GM21737 (cell line): ENCODE data around the gene GID8.

Experiments used
- ATAC-seq: cut with Tn5 transposase; IDR thresholded peaks from one replicate; pipeline ENCODE4 v1.9.1; 2021; ENCODE audit warnings: mild to moderate bottlenecking, moderate library complexity; ENCODE audit not compliant: unreplicated experiment

The GID8 gene

DNA sequence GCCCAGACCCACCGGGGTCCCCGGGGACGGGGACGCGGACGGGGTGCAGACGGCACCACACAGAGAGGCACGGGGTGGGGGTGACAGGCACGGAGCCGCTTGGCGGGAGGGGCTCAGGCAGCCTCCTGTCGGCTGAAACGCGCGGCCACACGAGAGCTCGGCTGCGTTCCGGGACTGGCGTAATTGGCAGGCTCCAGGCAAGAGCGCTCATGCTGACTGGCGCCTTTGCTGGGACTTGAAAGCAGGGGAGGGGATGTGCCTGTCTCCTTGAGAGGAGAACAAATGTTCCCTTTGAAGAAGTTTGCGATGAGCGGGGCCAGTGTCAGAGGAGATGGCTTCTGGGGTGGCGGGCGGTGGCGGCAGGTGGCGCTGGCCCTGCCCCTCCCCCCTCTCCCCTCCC is 43.0 kb downstream of the GID8 start:
- no peak for ATAC-seq

GRCh38 chr20:62982124-62983075 is 44.5 kb downstream of the GID8 start:
- ATAC-seq = no peak

DNA sequence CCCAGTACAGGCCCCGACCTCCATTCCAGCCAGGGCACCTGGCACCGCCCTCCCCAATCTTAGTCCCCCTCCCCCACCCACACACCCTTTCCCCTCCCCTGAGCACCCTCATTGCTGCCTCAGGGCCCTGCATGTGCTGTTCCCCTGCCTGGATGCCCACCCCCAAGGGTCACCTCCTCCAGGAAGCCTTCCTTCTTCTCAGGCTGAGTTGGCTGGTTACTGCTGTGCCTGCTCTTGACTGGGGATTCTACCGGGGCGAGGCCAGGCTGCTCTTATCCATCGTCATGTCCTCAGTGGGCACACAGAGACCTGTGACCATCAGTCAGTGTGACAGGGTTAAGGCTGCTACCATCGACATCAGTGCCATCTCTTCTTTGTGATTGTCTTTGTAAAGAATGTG is 45.3 kb downstream of the GID8 start:
- ATAC-seq = no peak

DNA sequence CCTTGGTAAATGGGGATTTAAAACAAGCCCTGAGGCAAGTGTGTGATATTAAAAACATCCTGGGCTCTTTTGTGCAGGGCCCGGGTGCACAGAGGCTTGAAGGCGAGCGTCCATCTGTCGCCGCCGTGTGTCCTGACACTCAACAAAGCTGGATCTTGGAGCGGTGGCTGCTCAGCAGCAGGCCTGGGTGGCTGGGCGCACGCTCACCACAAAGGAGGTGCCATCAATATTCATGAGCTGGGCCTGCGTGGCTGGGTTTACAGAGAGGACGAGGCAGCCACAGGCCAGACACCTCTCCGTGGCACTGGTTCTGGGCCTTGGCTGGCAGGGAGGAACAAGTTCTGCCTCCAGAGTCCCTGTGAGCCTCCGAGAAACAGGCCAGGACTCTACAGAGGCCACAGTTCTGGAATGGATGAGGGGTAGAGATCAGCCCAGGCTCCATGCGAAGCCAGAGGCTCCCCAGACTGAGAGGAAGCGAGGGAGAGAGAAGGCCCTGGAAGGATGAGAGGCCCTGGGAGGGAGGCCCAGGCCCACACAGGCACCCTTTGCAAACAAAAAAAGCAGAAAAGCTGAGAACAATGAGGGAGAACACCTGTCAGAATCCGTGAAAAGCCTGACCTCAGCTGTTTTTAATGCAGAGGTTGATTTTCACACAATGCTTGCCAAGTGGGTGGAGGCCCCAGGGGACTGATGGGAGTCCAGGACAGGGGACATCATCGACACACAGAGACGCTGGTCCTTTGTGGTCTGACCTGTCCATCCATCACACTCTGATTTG is 46.9 kb downstream of the GID8 start:
- ATAC-seq = no peak

- no peak for ATAC-seq
Observed at GRCh38 chr20:62985444-62985778, 47.5 kb downstream of the GID8 start.

- no peak for ATAC-seq
Observed at GRCh38 chr20:62986257-62986800, 48.4 kb downstream of the GID8 start.

DNA sequence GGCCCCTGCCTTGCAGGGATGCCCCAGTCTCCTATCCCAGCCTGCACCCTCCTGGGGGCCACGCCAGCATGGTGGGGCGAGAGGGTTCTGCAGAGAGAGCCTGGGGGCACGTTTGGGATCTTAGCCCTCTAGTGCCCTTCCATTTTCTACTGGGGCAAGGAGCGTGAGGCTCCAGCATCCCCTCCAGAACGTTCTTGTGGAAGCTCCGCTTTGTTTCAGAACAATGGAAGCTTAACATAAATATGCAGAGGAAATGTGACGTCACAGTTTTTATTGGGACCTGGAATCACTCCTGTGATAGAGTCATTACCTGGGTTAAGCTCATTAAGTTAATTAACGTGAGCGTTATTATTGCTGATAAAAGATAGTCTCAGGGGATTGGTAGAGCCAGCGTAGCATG is 49.2 kb downstream of the GID8 start:
- no peak for ATAC-seq

- no peak for ATAC-seq
Observed at GRCh38 chr20:62989201-62989601, 51.3 kb downstream of the GID8 start.

DNA sequence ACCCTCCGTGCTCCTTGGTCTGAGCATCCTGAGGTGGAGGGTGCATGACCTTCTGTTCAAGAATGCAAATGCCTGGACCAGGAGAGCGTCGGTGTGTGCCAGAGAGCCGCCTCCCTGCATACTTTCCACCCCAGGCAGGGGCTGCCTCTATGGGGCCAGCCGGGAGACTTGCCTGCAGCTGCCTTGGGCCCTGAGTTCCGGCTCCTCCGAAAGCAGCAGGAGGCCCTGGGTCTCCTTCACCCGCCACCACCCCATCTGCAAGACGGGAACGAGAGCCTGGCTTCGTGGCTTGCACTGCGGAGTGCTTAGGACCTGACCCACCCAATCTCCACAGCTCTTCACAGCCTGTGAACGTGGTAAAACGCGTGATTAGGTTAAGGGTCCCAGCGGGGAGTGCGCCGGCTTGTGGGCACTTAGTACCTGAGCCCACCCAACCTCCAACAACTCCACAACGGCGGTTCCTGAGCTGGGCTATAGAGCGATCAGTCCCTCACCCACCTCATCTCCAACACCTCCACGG is 52.4 kb downstream of the GID8 start:
- no peak for ATAC-seq

DNA sequence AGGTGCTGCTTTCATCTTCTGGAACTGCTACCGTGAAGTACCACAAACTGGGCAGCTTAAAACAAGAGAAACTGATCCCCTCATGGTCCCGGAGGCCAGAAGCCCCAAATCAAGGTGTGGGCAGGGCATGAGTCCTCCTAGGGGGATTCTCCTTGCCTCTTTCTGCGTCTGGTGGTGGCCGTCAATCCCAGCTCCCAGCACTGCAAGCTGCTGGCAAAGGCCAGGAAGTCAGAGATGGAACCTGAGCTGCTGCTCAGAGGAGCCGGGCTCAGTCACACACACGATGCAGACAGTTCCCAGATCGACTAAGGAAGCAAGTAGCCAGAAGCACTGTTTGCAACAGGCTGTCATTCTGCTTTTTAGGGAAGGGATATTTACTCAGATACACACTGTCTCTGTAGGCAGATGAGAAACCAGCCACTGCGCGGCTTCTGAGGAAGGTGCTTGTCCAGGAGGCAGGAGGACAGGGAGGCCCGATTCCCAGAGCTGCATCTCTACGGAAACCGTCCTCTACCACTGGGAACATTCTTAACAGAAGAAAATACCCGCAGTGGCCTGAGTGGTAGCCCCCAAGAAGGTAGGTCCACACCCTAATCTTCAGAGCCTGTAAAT is 53.4 kb downstream of the GID8 start:
- ATAC-seq = no peak

- no peak for ATAC-seq
Observed at GRCh38 chr20:62991863-62992262, 53.9 kb downstream of the GID8 start.

GRCh38 chr20:62993856-62994494 is 56.0 kb downstream of the GID8 start:
- no peak for ATAC-seq

- no peak for ATAC-seq
Observed at GRCh38 chr20:62994869-62995281, 56.9 kb downstream of the GID8 start.

- no peak for ATAC-seq
Observed at GRCh38 chr20:62995481-62995880, 57.5 kb downstream of the GID8 start.

- ATAC-seq = no peak
Observed at GRCh38 chr20:62995898-62996595, 58.1 kb downstream of the GID8 start.

GRCh38 chr20:62996596-62996982 is 58.6 kb downstream of the GID8 start:
- no peak for ATAC-seq

DNA sequence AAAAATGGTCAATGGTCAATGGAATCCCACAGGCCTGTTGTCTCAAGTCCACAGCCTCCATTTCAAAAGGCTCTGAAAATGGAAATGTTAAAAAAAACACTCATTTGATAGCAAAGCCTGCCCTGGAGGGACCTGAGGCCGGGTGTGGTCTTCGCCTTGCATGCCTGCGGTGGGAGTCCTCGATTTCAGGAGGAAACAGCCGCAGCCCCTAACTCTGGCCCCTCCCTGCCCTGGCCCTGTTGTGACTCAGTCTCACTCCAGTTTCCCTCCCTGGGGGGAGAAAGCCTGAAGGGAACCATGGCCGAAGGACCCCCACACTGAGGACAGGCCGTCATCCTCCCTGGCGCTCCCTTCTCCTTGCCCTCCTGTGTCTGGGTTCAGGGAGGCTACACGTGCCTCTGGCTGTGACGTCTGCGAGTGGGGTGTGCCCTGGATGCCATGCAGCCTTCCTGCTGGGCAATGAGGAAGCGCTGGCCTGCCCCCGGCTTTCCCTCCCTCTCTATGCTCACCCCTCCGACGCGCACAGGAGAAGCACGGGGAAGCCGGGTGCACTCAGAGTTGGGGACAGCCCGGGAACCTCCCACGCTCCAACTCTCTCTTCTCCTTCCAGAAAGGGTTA is 59.6 kb downstream of the GID8 start:
- no peak for ATAC-seq
